ENCODE data around the gene SERPINA5. TPM values are rescaled to one million over a fixed set of nuclear protein-coding genes. Genes with fewer than 3 reads are reported as not detected.
A peak's percentile ranks its signal among the peaks of the same experiment; 100 is the strongest.

Gene SERPINA5
- total RNA-seq, 1 donor from 2014 or later = 3.5 TPM

GRCh38 chr14:94591073-94591472 lies 9.8 kb downstream of the SERPINA5 start:
- Histone ChIP-seq H3K9ac (no peak overlapping the region), H2AFZ (replicated peaks) (no peak overlapping the region), H3K27ac (no peak overlapping the region), H3K27me3 (no peaks in the 10 kb centered on the region), H4K20me1 (ENCODE audit: low read depth) (no peaks in the 10 kb centered on the region), H3K4me1 (no peaks in the 10 kb centered on the region), H3K79me2 (ENCODE audit: low read depth) (no peaks in the 10 kb centered on the region), H3K9me3 (ENCODE audit: low read depth) (no peaks in the 10 kb centered on the region), H3K4me2 (no peak overlapping the region), H3K36me3 (no peaks in the 10 kb centered on the region), H3K4me3 (no peak overlapping the region), H3F3A (ENCODE audit: low read depth) (no peaks in the 10 kb centered on the region)
- H3K27me3 Mint-ChIP-seq (ENCODE audit: insufficient read depth, low read depth) = peaks cover 8% of the 10 kb centered on the region
- H3K36me3 Mint-ChIP-seq = peaks cover 2% of the 10 kb centered on the region
- no peak for TF ChIP-seq EZH2 (IDR thresholded peaks at IDR 0.05)
- H3K4me1 Mint-ChIP-seq = peaks cover 21% of the 10 kb centered on the region
- no peak for DNase-seq (ENCODE audit: low spot score)
- H3K9me3 Mint-ChIP-seq = peaks cover 5% of the 10 kb centered on the region
- H3K4me3 Mint-ChIP-seq = peak overlapping the region; percentile 16
- no peak overlapping the region for H3K27ac Mint-ChIP-seq

- peaks cover 9% of the 10 kb centered on the region for H3K27me3 Mint-ChIP-seq (ENCODE audit: insufficient read depth, low read depth)
- Histone ChIP-seq H3K36me3 (no peaks in the 10 kb centered on the region), H3K4me3 (no peak overlapping the region), H3K4me1 (no peaks in the 10 kb centered on the region), H3K27ac (no peak overlapping the region), H3F3A (ENCODE audit: low read depth) (no peaks in the 10 kb centered on the region), H3K79me2 (ENCODE audit: low read depth) (no peaks in the 10 kb centered on the region), H3K4me2 (no peak overlapping the region), H3K9me3 (ENCODE audit: low read depth) (no peaks in the 10 kb centered on the region), H3K27me3 (no peaks in the 10 kb centered on the region), H3K9ac (no peak overlapping the region), H2AFZ (replicated peaks) (no peak overlapping the region), H4K20me1 (ENCODE audit: low read depth) (no peaks in the 10 kb centered on the region)
- TF ChIP-seq EZH2 (IDR thresholded peaks at IDR 0.05) = no peak
- TF ChIP-seq EZH2phosphoT487 (IDR thresholded peaks at IDR 0.05) = no peak
- no peak for TF ChIP-seq CTCF (IDR thresholded peaks at IDR 0.05)
- no peak for DNase-seq (ENCODE audit: low spot score)
- H3K36me3 Mint-ChIP-seq = peaks cover 2% of the 10 kb centered on the region
- H3K9me3 Mint-ChIP-seq = peaks cover 5% of the 10 kb centered on the region
- H3K27ac Mint-ChIP-seq = no peak overlapping the region
- H3K4me3 Mint-ChIP-seq = no peak overlapping the region
- H3K4me1 Mint-ChIP-seq = peaks cover 23% of the 10 kb centered on the region
These were observed 10.6 kb downstream of the SERPINA5 start for GRCh38 chr14:94591871-94592270.

GRCh38 chr14:94592457-94592856 lies 11.2 kb downstream of the SERPINA5 start:
- no peak overlapping the region for H3K27ac ChIP-seq
- Mint-ChIP-seq H3K4me1 (peaks cover 23% of the 10 kb centered on the region), H3K4me3 (no peak overlapping the region), H3K9me3 (peaks cover 5% of the 10 kb centered on the region), H3K36me3 (peaks cover 2% of the 10 kb centered on the region), H3K27ac (no peak overlapping the region), H3K27me3 (ENCODE audit: insufficient read depth, low read depth) (peaks cover 6% of the 10 kb centered on the region)
- no peaks in the 10 kb centered on the region for H3K4me1 ChIP-seq
- H3K36me3 ChIP-seq = no peaks in the 10 kb centered on the region
- H3K4me2 ChIP-seq = no peak overlapping the region
- DNase-seq (ENCODE audit: low spot score) = no peak
- no peak overlapping the region for H3K9ac ChIP-seq
- no peaks in the 10 kb centered on the region for H3K79me2 ChIP-seq (ENCODE audit: low read depth)
- H3K27me3 ChIP-seq = no peaks in the 10 kb centered on the region
- no peak overlapping the region for H3K4me3 ChIP-seq
- no peaks in the 10 kb centered on the region for H3F3A ChIP-seq (ENCODE audit: low read depth)
- H4K20me1 ChIP-seq (ENCODE audit: low read depth) = no peaks in the 10 kb centered on the region
- H3K9me3 ChIP-seq (ENCODE audit: low read depth) = no peaks in the 10 kb centered on the region
- no peak for TF ChIP-seq EZH2 (IDR thresholded peaks at IDR 0.05)
- no peak for TF ChIP-seq CTCF (IDR thresholded peaks at IDR 0.05)
- H2AFZ ChIP-seq (replicated peaks) = no peak overlapping the region

GRCh38 chr14:94593376-94593748 lies 12.1 kb downstream of the SERPINA5 start:
- H3K79me2 ChIP-seq (ENCODE audit: low read depth) = no peaks in the 10 kb centered on the region
- peaks cover 4% of the 10 kb centered on the region for H3K27me3 Mint-ChIP-seq (ENCODE audit: insufficient read depth, low read depth)
- H3K27me3 ChIP-seq = no peaks in the 10 kb centered on the region
- no peak overlapping the region for H3K4me2 ChIP-seq
- peaks cover 23% of the 10 kb centered on the region for H3K4me1 Mint-ChIP-seq
- no peak overlapping the region for H3K4me3 Mint-ChIP-seq
- H3K36me3 Mint-ChIP-seq = peaks cover 2% of the 10 kb centered on the region
- H3K27ac ChIP-seq = no peak overlapping the region
- no peaks in the 10 kb centered on the region for H3K9me3 ChIP-seq (ENCODE audit: low read depth)
- H3K4me1 ChIP-seq = no peaks in the 10 kb centered on the region
- H3K36me3 ChIP-seq = no peaks in the 10 kb centered on the region
- no peaks in the 10 kb centered on the region for H4K20me1 ChIP-seq (ENCODE audit: low read depth)
- TF ChIP-seq CTCF (IDR thresholded peaks at IDR 0.05) = no peak
- TF ChIP-seq EZH2 (IDR thresholded peaks at IDR 0.05) = no peak
- no peak for TF ChIP-seq EZH2phosphoT487 (IDR thresholded peaks at IDR 0.05)
- no peak overlapping the region for H3K4me3 ChIP-seq
- DNase-seq (ENCODE audit: low spot score) = no peak
- H3F3A ChIP-seq (ENCODE audit: low read depth) = no peaks in the 10 kb centered on the region
- H3K9me3 Mint-ChIP-seq = peaks cover 5% of the 10 kb centered on the region
- no peak overlapping the region for H3K9ac ChIP-seq
- H3K27ac Mint-ChIP-seq = peak overlapping the region; percentile 19
- no peak overlapping the region for H2AFZ ChIP-seq (replicated peaks)
